ENCODE results near the gene QPRT.

DNA sequence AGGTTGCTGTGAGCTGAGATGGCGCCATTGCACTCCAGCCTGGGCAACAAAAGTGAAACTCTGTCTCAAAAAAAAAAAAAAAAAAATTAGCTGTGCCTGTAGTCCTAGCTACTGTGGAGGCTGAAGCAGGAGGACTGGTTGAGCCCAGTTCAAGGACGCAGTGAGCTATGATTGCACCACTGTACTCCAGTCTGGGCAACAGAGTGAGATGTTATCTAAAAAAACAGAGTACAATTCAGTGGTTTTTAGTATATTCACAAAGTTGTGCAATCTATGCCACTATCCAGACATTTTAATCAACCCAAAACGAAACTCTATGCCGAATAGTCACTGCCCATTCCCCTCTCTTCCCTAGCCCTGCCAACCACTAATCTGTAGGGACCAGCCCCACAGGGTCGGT lies 41.7 kb downstream of the QPRT start:
- TF ChIP-seq, protein P1, sequence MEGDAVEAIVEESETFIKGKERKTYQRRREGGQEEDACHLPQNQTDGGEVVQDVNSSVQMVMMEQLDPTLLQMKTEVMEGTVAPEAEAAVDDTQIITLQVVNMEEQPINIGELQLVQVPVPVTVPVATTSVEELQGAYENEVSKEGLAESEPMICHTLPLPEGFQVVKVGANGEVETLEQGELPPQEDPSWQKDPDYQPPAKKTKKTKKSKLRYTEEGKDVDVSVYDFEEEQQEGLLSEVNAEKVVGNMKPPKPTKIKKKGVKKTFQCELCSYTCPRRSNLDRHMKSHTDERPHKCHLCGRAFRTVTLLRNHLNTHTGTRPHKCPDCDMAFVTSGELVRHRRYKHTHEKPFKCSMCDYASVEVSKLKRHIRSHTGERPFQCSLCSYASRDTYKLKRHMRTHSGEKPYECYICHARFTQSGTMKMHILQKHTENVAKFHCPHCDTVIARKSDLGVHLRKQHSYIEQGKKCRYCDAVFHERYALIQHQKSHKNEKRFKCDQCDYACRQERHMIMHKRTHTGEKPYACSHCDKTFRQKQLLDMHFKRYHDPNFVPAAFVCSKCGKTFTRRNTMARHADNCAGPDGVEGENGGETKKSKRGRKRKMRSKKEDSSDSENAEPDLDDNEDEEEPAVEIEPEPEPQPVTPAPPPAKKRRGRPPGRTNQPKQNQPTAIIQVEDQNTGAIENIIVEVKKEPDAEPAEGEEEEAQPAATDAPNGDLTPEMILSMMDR (IDR thresholded peaks at IDR 0.05), result no peak
- TF ChIP-seq POLR2A (IDR thresholded peaks at IDR 0.05), result no peak
- TF ChIP-seq POLR2AphosphoS5 (IDR thresholded peaks at IDR 0.05), result no peak
